ENCODE results near the gene METTL8.
A peak's percentile ranks its signal among the peaks of the same experiment; 100 is the strongest.

Gene METTL8

DNA sequence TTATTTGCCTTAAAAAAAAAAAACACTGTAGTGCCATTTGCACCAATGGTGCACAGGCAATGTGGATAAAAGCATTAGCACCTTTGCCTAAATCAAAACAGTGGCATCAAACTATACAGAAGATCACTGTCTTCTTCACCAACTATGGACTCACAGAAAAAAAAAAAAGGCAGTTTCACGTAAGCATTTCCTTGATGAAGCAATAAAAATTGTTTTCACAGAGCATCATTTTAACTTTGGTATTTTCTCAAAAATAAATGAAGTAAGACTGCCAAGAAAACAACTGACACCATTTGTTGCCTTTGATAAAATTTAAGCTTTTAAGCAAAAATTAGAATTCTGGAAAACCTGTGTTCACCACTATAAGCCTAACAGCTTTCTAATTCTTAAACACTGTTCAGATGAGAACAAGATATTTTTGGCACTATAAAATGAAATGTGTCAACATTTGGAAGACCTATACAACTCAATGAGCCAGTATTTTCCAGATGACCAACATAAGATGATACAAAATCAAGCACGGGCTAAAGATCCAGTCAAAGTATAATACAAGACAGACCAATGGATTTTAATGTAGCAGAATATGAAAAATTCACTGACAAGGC lies 21.1 kb downstream of the METTL8 start:
- H3K27ac ChIP-seq (ENCODE audit: low read depth, low read length): no peak overlapping the region; the same call in 1 of the 2 replicates
- no peak overlapping the region for H2AFZ ChIP-seq (ENCODE audit: low read depth, low read length, severe bottlenecking)
- H3K4me3 ChIP-seq (ENCODE audit: insufficient read depth, low read length, poor library complexity, severe bottlenecking): no peak overlapping the region
- no peaks in the 10 kb centered on the region for H3K27me3 ChIP-seq (ENCODE audit: low read length)
- no peaks in the 10 kb centered on the region for H4K20me1 ChIP-seq (ENCODE audit: low read depth, low read length)
- TF ChIP-seq EZH2phosphoT487 (conservative IDR thresholded peaks at IDR 0.05; ENCODE audit: low read length): no peak
- TF ChIP-seq, protein P1, sequence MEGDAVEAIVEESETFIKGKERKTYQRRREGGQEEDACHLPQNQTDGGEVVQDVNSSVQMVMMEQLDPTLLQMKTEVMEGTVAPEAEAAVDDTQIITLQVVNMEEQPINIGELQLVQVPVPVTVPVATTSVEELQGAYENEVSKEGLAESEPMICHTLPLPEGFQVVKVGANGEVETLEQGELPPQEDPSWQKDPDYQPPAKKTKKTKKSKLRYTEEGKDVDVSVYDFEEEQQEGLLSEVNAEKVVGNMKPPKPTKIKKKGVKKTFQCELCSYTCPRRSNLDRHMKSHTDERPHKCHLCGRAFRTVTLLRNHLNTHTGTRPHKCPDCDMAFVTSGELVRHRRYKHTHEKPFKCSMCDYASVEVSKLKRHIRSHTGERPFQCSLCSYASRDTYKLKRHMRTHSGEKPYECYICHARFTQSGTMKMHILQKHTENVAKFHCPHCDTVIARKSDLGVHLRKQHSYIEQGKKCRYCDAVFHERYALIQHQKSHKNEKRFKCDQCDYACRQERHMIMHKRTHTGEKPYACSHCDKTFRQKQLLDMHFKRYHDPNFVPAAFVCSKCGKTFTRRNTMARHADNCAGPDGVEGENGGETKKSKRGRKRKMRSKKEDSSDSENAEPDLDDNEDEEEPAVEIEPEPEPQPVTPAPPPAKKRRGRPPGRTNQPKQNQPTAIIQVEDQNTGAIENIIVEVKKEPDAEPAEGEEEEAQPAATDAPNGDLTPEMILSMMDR (IDR thresholded peaks at IDR 0.05; ENCODE audit: insufficient read depth, low read length, poor library complexity, severe bottlenecking): no peak
- no peaks in the 10 kb centered on the region for H3K36me3 ChIP-seq (ENCODE audit: low read length)
- H3K9me2 ChIP-seq (replicated peaks; ENCODE audit: insufficient read depth, low read length): no peaks in the 10 kb centered on the region
- no peaks in the 10 kb centered on the region for H3K9me3 ChIP-seq (ENCODE audit: insufficient read depth, low read length)
- H3K4me2 ChIP-seq (ENCODE audit: low read depth, low read length, poor library complexity, severe bottlenecking): peak overlapping the region; percentile 17
- peaks cover 47% of the 10 kb centered on the region for H3K79me2 ChIP-seq (ENCODE audit: insufficient read depth, low read length)
- H3K9ac ChIP-seq (ENCODE audit: low read length): no peak overlapping the region
- H3F3A ChIP-seq (ENCODE audit: insufficient read depth): peaks cover 10% of the 10 kb centered on the region; the same call in 1 of the 2 replicates

DNA sequence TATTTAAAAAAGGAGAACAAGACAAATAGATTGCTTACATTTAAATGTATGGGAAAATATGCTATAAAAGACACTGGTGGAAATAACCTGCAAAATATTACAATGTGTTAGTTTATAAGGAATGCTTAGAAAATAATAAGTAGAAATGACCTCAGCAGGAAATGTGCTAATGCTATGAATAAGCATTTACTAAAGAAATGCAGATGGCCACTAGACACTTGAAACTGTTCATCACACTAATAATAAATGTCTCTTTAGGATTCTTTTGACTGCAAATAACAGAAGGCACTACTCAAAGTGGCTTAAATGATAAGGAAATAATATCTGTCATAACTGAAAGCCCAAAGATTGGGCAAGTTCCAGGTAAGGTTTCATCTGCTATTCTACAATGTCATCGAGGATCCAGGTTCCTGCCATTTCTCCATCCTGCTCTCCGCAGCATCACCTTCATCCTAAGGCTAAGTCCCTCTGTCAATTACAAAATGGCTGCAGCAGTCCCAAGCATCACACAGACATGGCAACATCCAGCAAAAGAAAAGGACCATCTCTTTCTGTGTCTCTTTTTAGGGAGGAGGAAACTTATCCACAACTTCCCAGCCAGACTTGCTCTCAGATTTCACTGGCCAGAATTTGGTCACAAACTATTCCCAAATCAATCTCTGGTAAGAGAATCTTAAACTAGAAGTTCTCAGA lies 21.9 kb downstream of the METTL8 start:
- H3K9ac ChIP-seq (ENCODE audit: low read length): no peak overlapping the region
- H2AFZ ChIP-seq (ENCODE audit: low read depth, low read length, severe bottlenecking): no peak overlapping the region
- H3K9me3 ChIP-seq (ENCODE audit: insufficient read depth, low read length): no peaks in the 10 kb centered on the region
- H3K4me2 ChIP-seq (ENCODE audit: low read depth, low read length, poor library complexity, severe bottlenecking): no peak overlapping the region
- H3F3A ChIP-seq (ENCODE audit: insufficient read depth): peaks cover 3% of the 10 kb centered on the region; the same call in 1 of the 2 replicates
- no peaks in the 10 kb centered on the region for H3K9me2 ChIP-seq (replicated peaks; ENCODE audit: insufficient read depth, low read length)
- no peak overlapping the region for H3K27ac ChIP-seq (ENCODE audit: low read depth, low read length)
- no peaks in the 10 kb centered on the region for H4K20me1 ChIP-seq (ENCODE audit: low read depth, low read length)
- H3K4me3 ChIP-seq (ENCODE audit: insufficient read depth, low read length, poor library complexity, severe bottlenecking): no peak overlapping the region
- TF ChIP-seq, protein P1 (IDR thresholded peaks at IDR 0.05; ENCODE audit: insufficient read depth, low read length, poor library complexity, severe bottlenecking): no peak
- TF ChIP-seq EZH2phosphoT487 (conservative IDR thresholded peaks at IDR 0.05; ENCODE audit: low read length): no peak
- H3K79me2 ChIP-seq (ENCODE audit: insufficient read depth, low read length): peaks cover 48% of the 10 kb centered on the region
- no peaks in the 10 kb centered on the region for H3K27me3 ChIP-seq (ENCODE audit: low read length)
- H3K36me3 ChIP-seq (ENCODE audit: low read length): no peaks in the 10 kb centered on the region

DNA sequence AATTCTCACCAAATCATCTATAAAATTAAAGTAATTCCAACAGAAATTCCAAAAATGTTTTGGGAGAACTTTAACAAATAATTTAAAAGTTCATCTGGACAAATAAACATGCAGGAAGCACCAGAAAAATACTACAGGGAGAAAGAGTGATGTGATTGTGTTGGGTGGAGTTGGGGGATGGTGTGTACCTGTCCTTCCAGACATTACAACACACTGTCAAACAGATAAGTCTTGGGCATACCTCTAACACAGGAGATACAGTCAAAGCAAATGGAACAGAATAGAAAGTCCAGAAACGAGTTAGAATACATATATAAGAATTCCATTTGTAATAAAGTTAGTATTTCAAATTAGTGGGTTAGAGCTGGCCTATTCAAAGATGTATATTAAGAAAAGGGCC lies 22.6 kb downstream of the METTL8 start:
- H3F3A ChIP-seq (ENCODE audit: insufficient read depth): peaks cover 6% of the 10 kb centered on the region; the same call in 1 of the 2 replicates
- H2AFZ ChIP-seq (ENCODE audit: low read depth, low read length, severe bottlenecking): no peak overlapping the region
- H3K4me2 ChIP-seq (ENCODE audit: low read depth, low read length, poor library complexity, severe bottlenecking): no peak overlapping the region
- H3K27ac ChIP-seq (ENCODE audit: low read depth, low read length): no peak overlapping the region
- TF ChIP-seq EZH2phosphoT487 (conservative IDR thresholded peaks at IDR 0.05; ENCODE audit: low read length): no peak
- TF ChIP-seq, protein P1 (IDR thresholded peaks at IDR 0.05; ENCODE audit: insufficient read depth, low read length, poor library complexity, severe bottlenecking): no peak
- no peaks in the 10 kb centered on the region for H3K36me3 ChIP-seq (ENCODE audit: low read length)
- H3K9me2 ChIP-seq (replicated peaks; ENCODE audit: insufficient read depth, low read length): no peaks in the 10 kb centered on the region
- no peak overlapping the region for H3K4me3 ChIP-seq (ENCODE audit: insufficient read depth, low read length, poor library complexity, severe bottlenecking)
- H3K27me3 ChIP-seq (ENCODE audit: low read length): no peaks in the 10 kb centered on the region
- H3K9me3 ChIP-seq (ENCODE audit: insufficient read depth, low read length): no peaks in the 10 kb centered on the region
- peaks cover 52% of the 10 kb centered on the region for H3K79me2 ChIP-seq (ENCODE audit: insufficient read depth, low read length)
- no peaks in the 10 kb centered on the region for H4K20me1 ChIP-seq (ENCODE audit: low read depth, low read length)
- H3K9ac ChIP-seq (ENCODE audit: low read length): no peak overlapping the region
